ENCODE data around the gene KRT82.

- TF ChIP-seq CTCF (IDR thresholded peaks at IDR 0.05) (no peak), POLR2A (IDR thresholded peaks at IDR 0.05) (no peak)
Observed at GRCh38 chr12:52443966-52444365, 37.8 kb upstream of the KRT82 start.
